ENCODE measurements around the gene LY6G5C. TPM values are rescaled to one million over a fixed set of nuclear protein-coding genes. Genes with fewer than 3 reads are reported as not detected.
A peak's percentile ranks its signal among the peaks of the same experiment; 100 is the strongest.

LY6G5C gene
- total RNA-seq, 2 donors from 2014 or later, result 1.2 to 4.9 TPM

DNA sequence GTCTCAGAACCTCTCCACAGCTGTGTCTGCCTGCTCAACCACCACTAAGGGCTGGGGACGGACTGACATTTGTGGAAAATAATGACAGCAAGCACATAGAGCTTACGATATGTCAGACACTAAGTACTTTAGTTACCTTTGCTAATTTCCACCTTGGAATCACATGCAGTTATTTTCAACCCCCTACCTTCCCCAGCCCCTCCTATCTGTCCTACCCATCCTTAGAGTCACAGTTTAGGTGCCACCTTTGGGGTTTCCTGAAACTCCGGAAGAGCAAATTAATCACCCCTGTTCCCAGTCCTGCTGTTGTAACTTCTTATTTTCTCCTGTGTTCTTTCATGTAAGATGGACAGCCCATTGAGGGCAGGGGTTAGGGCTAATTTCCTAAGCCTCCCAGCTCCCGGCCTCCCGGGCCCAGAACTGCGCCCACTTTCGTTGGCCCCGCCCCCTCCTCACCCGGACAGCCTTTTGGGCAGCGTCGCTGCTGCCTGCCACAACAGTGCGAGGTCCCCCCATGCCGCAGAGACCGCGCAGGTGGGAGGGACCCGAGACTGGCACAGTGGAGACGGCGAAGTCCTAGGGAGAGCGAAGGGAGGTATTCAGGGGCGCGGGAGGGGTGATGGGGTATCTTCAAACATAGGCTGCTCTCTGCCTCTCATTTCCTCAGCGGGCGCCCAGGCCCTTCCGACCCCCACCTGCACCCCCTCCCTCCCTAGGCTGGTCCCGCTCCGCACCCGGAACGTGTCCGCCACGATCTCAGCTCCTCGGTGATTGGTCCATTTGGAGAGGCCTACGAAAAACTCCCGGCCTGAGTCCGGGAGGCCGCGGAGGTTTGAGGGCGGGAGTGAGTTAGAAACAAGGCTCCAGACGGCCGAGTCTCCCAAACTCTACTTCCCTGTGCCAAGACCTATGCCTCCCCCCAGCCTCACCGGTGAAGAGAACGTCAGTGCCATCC is 47.1 kb upstream of the LY6G5C start:
- H3K4me3 ChIP-seq, result peak overlapping the region; percentile 68 to 82
- H3K27ac ChIP-seq, result peak overlapping the region; percentile 92 to 99
- H3K9me3 ChIP-seq, result no peaks in the 10 kb centered on the region
- peaks cover 45% of the 10 kb centered on the region for H3K36me3 ChIP-seq
- no peak for DNase-seq (ENCODE audit: low spot score)
- H3K4me1 ChIP-seq, result peaks cover 0 to 31% of the 10 kb centered on the region in 2 donors
- TF ChIP-seq, protein P1, sequence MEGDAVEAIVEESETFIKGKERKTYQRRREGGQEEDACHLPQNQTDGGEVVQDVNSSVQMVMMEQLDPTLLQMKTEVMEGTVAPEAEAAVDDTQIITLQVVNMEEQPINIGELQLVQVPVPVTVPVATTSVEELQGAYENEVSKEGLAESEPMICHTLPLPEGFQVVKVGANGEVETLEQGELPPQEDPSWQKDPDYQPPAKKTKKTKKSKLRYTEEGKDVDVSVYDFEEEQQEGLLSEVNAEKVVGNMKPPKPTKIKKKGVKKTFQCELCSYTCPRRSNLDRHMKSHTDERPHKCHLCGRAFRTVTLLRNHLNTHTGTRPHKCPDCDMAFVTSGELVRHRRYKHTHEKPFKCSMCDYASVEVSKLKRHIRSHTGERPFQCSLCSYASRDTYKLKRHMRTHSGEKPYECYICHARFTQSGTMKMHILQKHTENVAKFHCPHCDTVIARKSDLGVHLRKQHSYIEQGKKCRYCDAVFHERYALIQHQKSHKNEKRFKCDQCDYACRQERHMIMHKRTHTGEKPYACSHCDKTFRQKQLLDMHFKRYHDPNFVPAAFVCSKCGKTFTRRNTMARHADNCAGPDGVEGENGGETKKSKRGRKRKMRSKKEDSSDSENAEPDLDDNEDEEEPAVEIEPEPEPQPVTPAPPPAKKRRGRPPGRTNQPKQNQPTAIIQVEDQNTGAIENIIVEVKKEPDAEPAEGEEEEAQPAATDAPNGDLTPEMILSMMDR (IDR thresholded peaks at IDR 0.05), result no peak
- H3K27me3 ChIP-seq, result no peaks in the 10 kb centered on the region

DNA sequence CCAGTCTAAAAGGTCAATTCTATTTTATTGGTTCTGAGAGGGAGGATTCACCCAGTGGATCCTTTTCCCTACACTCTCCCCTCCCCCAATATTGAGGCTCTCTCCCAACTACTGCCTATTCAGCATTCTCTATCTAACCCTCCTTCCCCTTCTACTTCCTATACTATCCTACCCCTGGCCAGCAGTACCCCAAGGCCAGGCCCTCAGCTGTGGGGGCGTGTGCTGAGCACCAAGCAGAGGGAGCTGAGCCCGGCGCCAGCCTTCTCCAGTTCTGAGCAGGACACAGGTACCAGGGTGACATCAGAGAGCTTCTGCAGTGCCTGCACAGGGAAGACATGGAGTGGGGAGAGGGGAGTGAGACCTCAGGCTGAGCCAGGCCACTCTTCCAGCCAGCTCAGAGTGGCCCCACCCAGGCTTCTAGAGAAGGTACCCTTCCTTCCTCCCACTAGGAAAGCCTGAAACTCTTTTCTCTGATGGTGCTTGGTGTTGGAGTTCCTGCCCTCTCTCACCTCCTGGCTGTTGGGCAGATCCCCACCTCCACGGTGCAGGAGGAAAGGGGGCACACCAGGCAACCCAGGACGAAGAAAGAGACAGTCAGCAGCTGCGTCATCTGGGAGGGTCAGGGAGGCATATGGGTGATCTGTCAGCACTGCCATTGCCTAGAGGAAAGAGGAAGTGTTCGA is 46.3 kb upstream of the LY6G5C start:
- Histone ChIP-seq H3K9me3 (no peaks in the 10 kb centered on the region), H3K27ac (peak overlapping the region; percentile 18 to 48), H3K4me3 (no peak overlapping the region), H3K27me3 (no peaks in the 10 kb centered on the region), H3K4me1 (peaks cover 0 to 31% of the 10 kb centered on the region in 2 donors), H3K36me3 (peaks cover 37% of the 10 kb centered on the region)
- no peak for DNase-seq (ENCODE audit: low spot score)
- TF ChIP-seq, protein P1 (IDR thresholded peaks at IDR 0.05), result no peak

GRCh38 chr6:31725502-31726350 is 44.9 kb upstream of the LY6G5C start:
- no peak overlapping the region for H3K27ac ChIP-seq
- TF ChIP-seq, protein P1 (IDR thresholded peaks at IDR 0.05), result no peak
- H3K36me3 ChIP-seq, result peaks cover 23% of the 10 kb centered on the region
- H3K4me1 ChIP-seq, result peaks cover 0 to 27% of the 10 kb centered on the region in 2 donors
- H3K4me3 ChIP-seq, result no peak overlapping the region
- H3K27me3 ChIP-seq, result no peaks in the 10 kb centered on the region
- no peak for DNase-seq (ENCODE audit: low spot score)
- no peaks in the 10 kb centered on the region for H3K9me3 ChIP-seq

DNA sequence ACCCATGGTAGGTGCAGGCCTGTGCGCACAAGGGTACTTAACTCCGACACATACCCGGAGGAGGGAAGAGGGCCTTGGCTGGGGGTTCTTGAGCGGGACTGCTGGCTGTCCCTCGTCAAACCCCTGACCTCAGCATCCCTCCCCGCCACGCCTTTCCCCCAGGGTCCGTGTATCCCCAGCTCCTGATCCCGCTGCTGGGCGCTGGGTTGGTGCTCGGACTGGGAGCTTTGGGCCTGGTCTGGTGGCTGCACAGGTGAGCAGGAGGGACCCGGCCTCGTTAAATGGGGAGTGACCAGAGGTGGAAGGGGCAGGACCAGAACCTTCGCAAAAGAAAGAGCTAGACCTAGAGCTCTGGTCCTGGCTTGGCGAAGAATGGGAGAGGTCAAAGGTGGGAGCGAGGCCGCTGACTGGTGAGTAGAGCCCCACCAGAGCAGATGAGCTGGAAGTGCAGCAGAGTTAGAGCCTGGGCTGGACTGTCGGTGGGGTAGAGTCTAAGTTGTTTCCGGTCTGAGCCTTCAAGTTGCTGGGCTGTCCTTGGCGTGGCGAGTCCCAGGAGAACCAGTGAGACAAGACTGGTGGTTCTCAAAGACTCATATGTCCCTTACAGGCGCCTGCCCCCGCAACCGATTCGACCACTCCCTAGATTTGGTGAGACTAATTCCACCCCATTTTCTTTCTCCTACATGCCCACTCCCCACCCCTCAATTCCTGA is 43.3 kb upstream of the LY6G5C start:
- H3K27me3 ChIP-seq, result no peaks in the 10 kb centered on the region
- no peak overlapping the region for H3K27ac ChIP-seq
- TF ChIP-seq, protein P1 (IDR thresholded peaks at IDR 0.05), result no peak
- peaks cover 0 to 21% of the 10 kb centered on the region in 2 donors for H3K4me1 ChIP-seq
- H3K36me3 ChIP-seq, result peaks cover 17% of the 10 kb centered on the region
- no peaks in the 10 kb centered on the region for H3K9me3 ChIP-seq
- H3K4me3 ChIP-seq, result no peak overlapping the region
- no peak for DNase-seq (ENCODE audit: low spot score)

Data from right atrium auricular region (tissue), 2 donors.